B cell (primary cell): ENCODE results near the gene CTNNA3.

Experiments
- EZH2 ChIP-seq: IDR thresholded peaks from 2 replicates; pipeline ENCODE4 v1.6.1; 2012; ENCODE audit warnings: borderline replicate concordance, low read depth, mild to moderate bottlenecking, moderate library complexity, low read length; ENCODE audit not compliant: insufficient read depth, poor library complexity, severe bottlenecking
- TF ChIP-seq, protein P1 (sequence below): fragments of 200-600 bp; IDR thresholded peaks from one replicate; pipeline ENCODE4 v1.8.0; 2022; ENCODE audit warnings: antibody characterized with exemption, mild to moderate bottlenecking

DNA sequence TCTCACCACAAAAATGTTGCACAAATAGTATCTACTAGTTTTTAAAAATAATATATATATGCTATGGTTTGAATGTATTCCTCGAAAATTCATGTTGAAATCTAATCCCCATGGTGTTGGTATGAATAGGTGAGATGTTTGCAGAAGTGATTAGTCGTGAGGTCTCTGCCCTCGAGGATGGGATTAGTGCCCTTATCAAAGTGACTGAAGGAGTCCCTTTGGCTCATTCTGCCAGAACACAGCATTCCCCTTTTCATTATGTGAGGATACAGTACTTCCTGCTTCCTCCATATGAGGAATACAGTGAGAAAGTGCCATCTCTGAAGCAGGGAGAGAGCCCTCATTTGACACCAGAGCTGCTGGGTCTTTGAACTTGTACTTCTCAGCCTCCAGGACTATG lies 1547.7 kb downstream of the CTNNA3 start:
- TF ChIP-seq, protein P1, sequence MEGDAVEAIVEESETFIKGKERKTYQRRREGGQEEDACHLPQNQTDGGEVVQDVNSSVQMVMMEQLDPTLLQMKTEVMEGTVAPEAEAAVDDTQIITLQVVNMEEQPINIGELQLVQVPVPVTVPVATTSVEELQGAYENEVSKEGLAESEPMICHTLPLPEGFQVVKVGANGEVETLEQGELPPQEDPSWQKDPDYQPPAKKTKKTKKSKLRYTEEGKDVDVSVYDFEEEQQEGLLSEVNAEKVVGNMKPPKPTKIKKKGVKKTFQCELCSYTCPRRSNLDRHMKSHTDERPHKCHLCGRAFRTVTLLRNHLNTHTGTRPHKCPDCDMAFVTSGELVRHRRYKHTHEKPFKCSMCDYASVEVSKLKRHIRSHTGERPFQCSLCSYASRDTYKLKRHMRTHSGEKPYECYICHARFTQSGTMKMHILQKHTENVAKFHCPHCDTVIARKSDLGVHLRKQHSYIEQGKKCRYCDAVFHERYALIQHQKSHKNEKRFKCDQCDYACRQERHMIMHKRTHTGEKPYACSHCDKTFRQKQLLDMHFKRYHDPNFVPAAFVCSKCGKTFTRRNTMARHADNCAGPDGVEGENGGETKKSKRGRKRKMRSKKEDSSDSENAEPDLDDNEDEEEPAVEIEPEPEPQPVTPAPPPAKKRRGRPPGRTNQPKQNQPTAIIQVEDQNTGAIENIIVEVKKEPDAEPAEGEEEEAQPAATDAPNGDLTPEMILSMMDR = no peak
- no peak for TF ChIP-seq EZH2
